GM23248 (cell line): Measurements from ENCODE around the gene GP9.
"Not testable (repeated sequence)": the region's sequence is repeated elsewhere in the genome, so short reads cannot be mapped to it uniquely, and the experiment has no call there.

ENCODE experiments used
- EZH2 ChIP-seq: fragments of 200-600 bp; sonication (generic); IDR thresholded peaks from 2 replicates; pipeline ENCODE4 v1.6.1; 2018; ENCODE audit warnings: antibody characterized with exemption, mild to moderate bottlenecking; ENCODE audit not compliant: insufficient read depth, poor library complexity, severe bottlenecking
- EZH2phosphoT487 ChIP-seq: fragments of 200-600 bp; sonication (generic); IDR thresholded peaks from 2 replicates; pipeline ENCODE4 v1.6.1; 2018; ENCODE audit warnings: antibody characterized with exemption, moderate library complexity, mild to moderate bottlenecking, low read depth; ENCODE audit not compliant: insufficient read depth

- TF ChIP-seq EZH2phosphoT487, EZH2: not testable (repeated sequence)
Observed at GRCh38 chr3:129069313-129070085, 8.9 kb downstream of the GP9 start.
